Measurements from ENCODE around the gene CEP20. TPM values are rescaled to one million over a fixed set of nuclear protein-coding genes. Genes with fewer than 3 reads are reported as not detected.

CEP20 gene
- total RNA-seq, 1 donor from 2014 or later: 19.7 TPM

DNA sequence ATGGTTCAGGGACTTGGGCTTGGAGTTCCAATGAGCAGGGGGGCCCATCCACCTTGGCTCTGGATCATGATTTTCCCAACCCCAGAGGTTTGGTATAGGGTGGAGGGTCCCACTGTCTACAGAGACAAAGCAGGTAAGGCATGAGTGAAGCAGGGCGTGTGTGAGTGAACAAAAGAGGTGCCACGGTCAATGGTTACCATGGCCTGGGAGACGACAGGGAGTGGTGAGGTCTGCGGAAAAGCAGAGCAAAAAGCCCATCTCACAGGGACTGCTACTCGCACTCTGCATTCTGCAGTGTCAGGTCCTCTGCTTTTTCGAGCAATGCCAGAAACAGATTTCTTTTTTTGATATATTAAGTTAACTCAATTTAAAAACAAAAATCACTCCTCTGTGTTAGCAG lies 56.2 kb downstream of the CEP20 start:
- TF ChIP-seq, protein P1, sequence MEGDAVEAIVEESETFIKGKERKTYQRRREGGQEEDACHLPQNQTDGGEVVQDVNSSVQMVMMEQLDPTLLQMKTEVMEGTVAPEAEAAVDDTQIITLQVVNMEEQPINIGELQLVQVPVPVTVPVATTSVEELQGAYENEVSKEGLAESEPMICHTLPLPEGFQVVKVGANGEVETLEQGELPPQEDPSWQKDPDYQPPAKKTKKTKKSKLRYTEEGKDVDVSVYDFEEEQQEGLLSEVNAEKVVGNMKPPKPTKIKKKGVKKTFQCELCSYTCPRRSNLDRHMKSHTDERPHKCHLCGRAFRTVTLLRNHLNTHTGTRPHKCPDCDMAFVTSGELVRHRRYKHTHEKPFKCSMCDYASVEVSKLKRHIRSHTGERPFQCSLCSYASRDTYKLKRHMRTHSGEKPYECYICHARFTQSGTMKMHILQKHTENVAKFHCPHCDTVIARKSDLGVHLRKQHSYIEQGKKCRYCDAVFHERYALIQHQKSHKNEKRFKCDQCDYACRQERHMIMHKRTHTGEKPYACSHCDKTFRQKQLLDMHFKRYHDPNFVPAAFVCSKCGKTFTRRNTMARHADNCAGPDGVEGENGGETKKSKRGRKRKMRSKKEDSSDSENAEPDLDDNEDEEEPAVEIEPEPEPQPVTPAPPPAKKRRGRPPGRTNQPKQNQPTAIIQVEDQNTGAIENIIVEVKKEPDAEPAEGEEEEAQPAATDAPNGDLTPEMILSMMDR (IDR thresholded peaks at IDR 0.05): no peak
- Mint-ChIP-seq H3K27ac (ENCODE audit: unreplicated experiment) (no peak overlapping the region), H3K4me1 (ENCODE audit: low read depth) (peaks cover 10% of the 10 kb centered on the region), H3K9me3 (ENCODE audit: low read depth) (no peaks in the 10 kb centered on the region), H3K36me3 (ENCODE audit: low read depth) (peaks cover 4% of the 10 kb centered on the region), H3K27me3 (ENCODE audit: low read depth) (peaks cover 3% of the 10 kb centered on the region), H3K4me3 (ENCODE audit: unreplicated experiment) (no peak overlapping the region)
- peak; percentile 21 for DNase-seq (ENCODE audit: low spot score)

DNA sequence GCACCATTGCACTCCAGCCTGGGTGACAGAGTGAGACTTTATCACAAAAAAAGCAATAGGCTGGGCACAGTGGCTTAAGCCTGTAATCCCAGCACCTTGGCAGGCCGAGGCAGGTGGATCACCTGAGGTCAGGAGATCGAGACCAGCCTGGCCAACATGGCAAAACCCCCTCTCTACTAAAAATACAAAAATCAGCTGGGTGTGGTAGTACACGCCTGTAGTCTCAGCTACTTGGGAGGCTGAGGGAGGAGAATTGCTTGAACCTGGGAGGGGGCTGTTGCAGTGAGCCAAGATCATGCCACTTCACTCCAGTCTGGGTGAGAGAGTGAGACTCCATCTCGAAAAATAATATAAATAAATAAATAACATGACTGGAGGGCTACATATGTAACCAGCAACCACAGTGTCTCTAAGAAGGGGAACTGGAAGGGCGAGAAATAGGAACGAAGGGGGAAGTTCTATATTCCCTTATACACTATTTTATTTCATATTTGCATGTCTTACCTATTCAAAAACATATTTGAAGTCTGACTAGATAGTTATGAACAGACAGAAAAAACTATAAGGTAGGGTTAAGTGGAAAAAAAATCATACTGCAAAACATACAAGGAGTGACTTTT lies 57.5 kb downstream of the CEP20 start:
- Mint-ChIP-seq H3K27ac (ENCODE audit: unreplicated experiment) (no peak overlapping the region), H3K9me3 (ENCODE audit: low read depth) (no peaks in the 10 kb centered on the region), H3K27me3 (ENCODE audit: low read depth) (peaks cover 3% of the 10 kb centered on the region), H3K36me3 (ENCODE audit: low read depth) (peaks cover 4% of the 10 kb centered on the region), H3K4me1 (ENCODE audit: low read depth) (peaks cover 10% of the 10 kb centered on the region), H3K4me3 (ENCODE audit: unreplicated experiment) (no peak overlapping the region)
- DNase-seq (ENCODE audit: low spot score): no peak
- TF ChIP-seq, protein P1 (IDR thresholded peaks at IDR 0.05): no peak

DNA sequence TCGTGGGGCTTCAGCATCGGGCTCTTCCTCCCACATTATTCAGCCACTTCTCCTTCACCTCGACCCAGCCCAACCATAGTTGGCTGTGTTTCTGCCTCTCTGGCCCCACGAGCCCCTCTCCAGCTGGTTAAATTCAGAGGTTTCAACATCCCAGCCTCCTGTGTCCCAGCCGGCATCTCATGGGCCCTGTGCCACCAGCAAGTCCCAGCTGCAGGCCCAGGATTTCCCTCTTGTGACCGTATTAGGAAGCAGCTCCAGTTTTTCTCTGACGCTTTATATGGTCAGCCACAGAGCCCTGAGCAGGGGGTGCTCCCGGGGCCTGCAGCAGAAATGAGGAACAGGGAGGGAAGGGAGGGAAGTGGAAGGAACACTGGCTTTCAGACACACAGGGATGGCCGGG lies 58.9 kb downstream of the CEP20 start:
- Mint-ChIP-seq H3K36me3 (ENCODE audit: low read depth) (peaks cover 5% of the 10 kb centered on the region), H3K4me3 (ENCODE audit: unreplicated experiment) (no peak overlapping the region), H3K27me3 (ENCODE audit: low read depth) (peaks cover 7% of the 10 kb centered on the region), H3K9me3 (ENCODE audit: low read depth) (no peaks in the 10 kb centered on the region), H3K4me1 (ENCODE audit: low read depth) (peaks cover 5% of the 10 kb centered on the region), H3K27ac (ENCODE audit: unreplicated experiment) (peak overlapping the region; percentile 88)
- no peak for DNase-seq (ENCODE audit: low spot score)
- TF ChIP-seq, protein P1 (IDR thresholded peaks at IDR 0.05): peak; percentile 47

DNA sequence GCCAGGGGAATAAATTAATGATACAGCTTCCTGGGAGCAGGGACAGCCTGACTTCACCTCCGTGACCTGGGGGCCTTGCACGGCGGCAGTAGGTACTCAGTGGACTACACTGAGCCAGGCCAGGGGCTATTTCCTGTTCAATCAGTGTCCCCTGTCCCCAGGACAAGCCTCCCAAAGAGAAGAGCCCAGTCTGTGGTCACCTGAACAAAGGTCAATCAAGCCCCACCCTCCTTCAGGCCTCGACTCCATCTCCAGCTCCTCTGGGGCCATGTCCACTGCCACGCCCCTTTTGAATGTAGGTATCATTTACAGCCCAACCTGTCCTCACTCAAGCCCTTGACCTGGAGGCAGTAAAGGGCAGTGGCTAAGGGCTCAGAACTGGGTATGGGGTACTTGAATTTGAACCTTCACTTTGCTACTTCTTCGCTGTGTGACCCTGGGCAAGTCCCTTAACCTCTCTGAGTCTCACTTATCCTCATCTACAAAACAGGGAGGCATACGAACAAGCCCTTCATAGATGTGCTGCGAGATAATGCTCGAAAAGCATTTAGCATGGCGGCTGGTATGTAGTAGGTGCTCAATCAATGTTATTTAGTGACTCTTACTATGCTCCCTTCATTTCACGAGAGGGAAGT lies 60.6 kb downstream of the CEP20 start:
- H3K27ac Mint-ChIP-seq (ENCODE audit: unreplicated experiment): no peak overlapping the region
- H3K27me3 Mint-ChIP-seq (ENCODE audit: low read depth): peaks cover 3% of the 10 kb centered on the region
- H3K4me3 Mint-ChIP-seq (ENCODE audit: unreplicated experiment): no peak overlapping the region
- peaks cover 2% of the 10 kb centered on the region for H3K36me3 Mint-ChIP-seq (ENCODE audit: low read depth)
- DNase-seq (ENCODE audit: low spot score): peak; percentile 43
- no peaks in the 10 kb centered on the region for H3K9me3 Mint-ChIP-seq (ENCODE audit: low read depth)
- TF ChIP-seq, protein P1 (IDR thresholded peaks at IDR 0.05): no peak
- peaks cover 10% of the 10 kb centered on the region for H3K4me1 Mint-ChIP-seq (ENCODE audit: low read depth)

DNA sequence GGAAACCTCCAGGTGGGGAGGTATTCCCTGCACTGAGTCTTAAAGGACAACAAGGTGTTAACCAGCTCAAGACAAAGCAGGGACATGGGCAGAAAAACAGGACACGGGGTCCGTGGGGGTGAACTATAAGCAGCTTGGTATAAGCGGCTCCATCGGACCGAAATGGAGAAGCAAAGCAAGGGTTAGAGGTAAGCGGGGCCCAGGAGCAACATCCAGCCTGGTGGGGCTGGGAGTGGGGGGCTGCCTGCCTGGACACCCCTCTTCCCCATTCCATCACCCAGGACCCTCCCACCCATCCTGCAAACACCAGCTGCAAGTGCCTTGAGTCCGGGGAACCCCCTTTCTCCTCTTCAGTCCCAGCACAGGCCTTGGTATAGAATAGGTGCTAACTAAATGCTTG lies 61.1 kb downstream of the CEP20 start:
- peak; percentile 35 for DNase-seq (ENCODE audit: low spot score)
- TF ChIP-seq, protein P1 (IDR thresholded peaks at IDR 0.05): no peak
- H3K4me3 Mint-ChIP-seq (ENCODE audit: unreplicated experiment): no peak overlapping the region
- no peak overlapping the region for H3K27ac Mint-ChIP-seq (ENCODE audit: unreplicated experiment)
- H3K27me3 Mint-ChIP-seq (ENCODE audit: low read depth): peaks cover 3% of the 10 kb centered on the region
- H3K36me3 Mint-ChIP-seq (ENCODE audit: low read depth): peaks cover 2% of the 10 kb centered on the region
- H3K4me1 Mint-ChIP-seq (ENCODE audit: low read depth): peaks cover 11% of the 10 kb centered on the region
- no peaks in the 10 kb centered on the region for H3K9me3 Mint-ChIP-seq (ENCODE audit: low read depth)
